HEK293T (cell line): ENCODE results near the gene RELT.

Experiments
- SUZ12 ChIP-seq: fragments of 450-650 bp; IDR thresholded peaks from 2 replicates; pipeline ENCODE4 v1.6.1; 2016; ENCODE audit warnings: mild to moderate bottlenecking
- TARDBP ChIP-seq: fragments of 450-650 bp; IDR thresholded peaks from 2 replicates; pipeline ENCODE4 v1.6.1; 2016

DNA sequence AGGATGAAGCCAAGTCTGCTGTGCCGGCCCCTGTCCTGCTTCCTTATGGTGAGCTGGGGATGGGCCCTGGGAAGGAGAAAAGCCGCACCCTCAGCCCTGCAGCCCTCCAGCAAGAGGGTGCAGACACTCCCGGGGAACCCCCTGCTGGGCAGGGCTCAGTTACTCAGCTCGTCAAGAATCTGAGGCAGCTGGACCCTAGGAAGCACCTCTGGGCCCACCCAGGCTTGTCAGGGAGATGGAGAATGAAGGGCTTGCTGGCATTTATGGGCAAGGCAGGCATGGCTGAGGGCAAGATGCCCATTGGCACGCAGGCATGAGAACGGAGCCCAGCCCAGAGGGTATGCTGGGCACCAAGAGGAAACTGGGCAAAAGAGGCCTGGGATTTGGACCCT is 12.9 kb downstream of the RELT start:
- no peak for TF ChIP-seq TARDBP
- no peak for TF ChIP-seq SUZ12
